ENCODE data around the gene TBATA. TPM values are rescaled to one million over a fixed set of nuclear protein-coding genes. Genes with fewer than 3 reads are reported as not detected.
"Not testable (repeated sequence)": the region's sequence is repeated elsewhere in the genome, so short reads cannot be mapped to it uniquely, and the experiment has no call there.

The TBATA gene
- total and polyA plus RNA-seq, 4 experiments from 2014 or later, result not detected

DNA sequence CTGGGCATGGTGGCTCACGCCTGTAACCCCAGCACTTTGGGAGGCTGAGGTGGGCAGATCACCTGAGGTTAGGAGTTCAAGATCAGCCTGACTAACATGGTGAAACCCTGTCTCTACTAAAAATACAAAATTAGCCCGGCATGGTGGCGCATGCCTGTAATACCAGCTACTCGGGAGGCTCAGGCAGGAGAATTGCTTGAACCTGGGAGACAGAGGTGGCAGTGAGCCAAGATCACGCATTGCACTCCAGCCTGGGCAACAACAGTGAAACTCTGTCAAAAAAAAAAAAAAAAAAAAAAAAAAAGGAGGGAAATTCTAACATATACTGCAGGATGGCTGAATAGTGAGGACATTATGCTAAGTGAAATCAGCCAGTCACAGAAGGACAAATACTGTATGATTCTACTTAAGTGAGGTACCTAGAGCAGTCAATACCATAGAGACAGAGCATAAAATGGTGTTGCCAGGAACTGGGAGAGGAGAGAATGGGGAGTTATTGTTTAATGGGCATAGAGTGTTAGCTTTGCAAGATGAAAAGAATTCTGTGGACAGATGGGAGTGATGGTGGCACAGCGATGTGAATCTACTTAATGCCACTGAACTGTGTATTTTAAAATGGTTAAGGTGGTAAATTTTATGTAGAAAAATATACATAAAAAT is 17.0 kb downstream of the TBATA start:
- H3K4me3 ChIP-seq (ENCODE audit: low read length in 2 of 2); H3K4me1 Mint-ChIP-seq; intact Hi-C loops (cut with micrococcal nuclease); H3K27ac Mint-ChIP-seq; H3K36me3 ChIP-seq (ENCODE audit: insufficient read depth, low read length); H3K9me3 ChIP-seq (ENCODE audit: control insufficient read depth in 1 of 2, low read length in 2 of 2); H3K36me3 Mint-ChIP-seq; H3K27me3 Mint-ChIP-seq; H3K9me3 Mint-ChIP-seq; H3K27me3 ChIP-seq (ENCODE audit: insufficient read depth, low read length); CTCF ChIA-PET (ENCODE audit: partially characterized antibody); POLR2A ChIA-PET (ENCODE audit: partially characterized antibody); H3K4me1 ChIP-seq (ENCODE audit: insufficient read depth, low read length); H3K4me3 Mint-ChIP-seq; H3K27ac ChIP-seq (ENCODE audit: low read depth, low read length); DNase-seq: not testable (repeated sequence)

DNA sequence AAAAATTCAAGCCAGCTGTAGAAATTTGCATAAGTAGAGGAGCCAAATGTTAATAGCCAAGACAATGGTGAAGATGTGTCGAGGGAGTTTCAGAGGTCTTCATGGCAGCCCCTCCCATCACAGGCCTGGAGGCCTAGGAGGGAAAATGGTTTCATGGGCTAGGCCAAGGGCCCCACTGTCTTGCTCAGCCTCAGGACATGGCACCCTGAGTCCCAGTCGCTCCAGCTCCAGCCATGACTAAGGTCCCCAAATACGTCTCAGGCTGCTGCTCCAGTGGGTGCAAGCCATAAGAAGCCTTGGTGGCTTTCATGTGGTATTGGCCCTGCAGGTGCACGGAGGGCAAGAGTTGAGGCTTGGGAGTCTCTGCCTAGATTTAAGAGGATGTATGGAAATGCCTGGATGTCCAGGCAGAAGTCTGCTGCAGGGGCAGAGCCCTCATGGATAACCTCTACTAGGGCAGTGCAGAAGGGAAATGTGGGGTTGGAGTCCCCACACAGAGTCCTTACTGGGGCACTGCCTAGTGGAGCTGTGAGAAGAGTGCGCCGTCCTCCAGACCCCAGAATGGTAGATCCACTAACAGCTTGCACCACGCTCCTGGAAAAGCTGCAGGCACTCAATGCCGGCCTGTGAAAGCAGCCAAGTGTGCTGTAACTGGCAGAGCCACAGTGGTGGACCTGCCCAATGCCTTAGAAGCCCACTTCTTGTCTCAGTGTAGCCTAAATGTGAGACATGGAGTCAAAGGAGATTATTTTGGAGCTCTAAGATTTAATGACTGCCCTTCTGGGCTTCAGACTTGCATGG is 19.2 kb downstream of the TBATA start:
- DNase-seq, result no peak
- no peaks in the 10 kb centered on the region for H3K9me3 ChIP-seq (ENCODE audit: control insufficient read depth in 1 of 2, low read length in 2 of 2)
- CTCF ChIA-PET (ENCODE audit: partially characterized antibody), result interaction anchor here (0.8 kb wide), 1 partner anchor 216 kb away, joined by 3 read pairs; no protein-coding TSS in a partner anchor

DNA sequence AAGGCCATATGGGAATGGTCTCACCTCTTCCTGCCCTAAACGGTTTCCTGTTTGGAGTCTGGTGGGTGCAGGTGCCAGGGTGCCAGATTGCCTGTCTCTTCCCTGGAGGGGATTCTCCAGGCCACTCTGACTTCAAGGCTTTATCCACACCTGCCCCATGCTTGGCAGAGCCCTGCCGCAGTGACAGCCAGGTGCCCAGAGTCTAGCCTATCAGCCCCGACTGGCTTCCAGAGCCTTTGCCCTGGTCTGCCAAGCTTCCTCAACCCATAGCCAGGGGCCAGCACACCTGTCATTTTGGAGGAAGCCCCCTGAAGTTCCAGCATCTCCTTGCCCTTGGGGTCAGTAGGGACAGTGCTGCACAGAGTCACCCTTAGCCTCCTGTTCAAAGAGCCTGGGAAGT is 21.6 kb downstream of the TBATA start:
- Histone ChIP-seq H3K4me1 (ENCODE audit: insufficient read depth, low read length) (no peaks in the 10 kb centered on the region), H3K27ac (ENCODE audit: low read depth, low read length) (no peak overlapping the region), H3K27me3 (ENCODE audit: insufficient read depth, low read length) (no peaks in the 10 kb centered on the region), H3K36me3 (ENCODE audit: insufficient read depth, low read length) (no peaks in the 10 kb centered on the region), H3K9me3 (ENCODE audit: control insufficient read depth in 1 of 2, low read length in 2 of 2) (no peaks in the 10 kb centered on the region), H3K4me3 (ENCODE audit: low read length in 2 of 2) (no peak overlapping the region)
- ChIA-PET CTCF (ENCODE audit: partially characterized antibody) (interaction anchor here (11.8 kb wide), 1 partner anchor 212 kb away, joined by 162 read pairs; no protein-coding TSS in a partner anchor), POLR2A (ENCODE audit: partially characterized antibody) (no interaction called here)
- H3K27ac Mint-ChIP-seq, result no peak overlapping the region
- H3K27me3 Mint-ChIP-seq, result peaks cover 0 to 4% of the 10 kb centered on the region in 2 donors
- H3K4me3 Mint-ChIP-seq, result no peak overlapping the region
- no peaks in the 10 kb centered on the region for H3K36me3 Mint-ChIP-seq
- intact Hi-C loops (cut with micrococcal nuclease), result no loop called here
- no peak for DNase-seq
- H3K9me3 Mint-ChIP-seq, result peaks cover 0 to 9% (median 4%) of the 10 kb centered on the region in 8 donors
- H3K4me1 Mint-ChIP-seq, result peaks cover 0 to 2% (median under 1%) of the 10 kb centered on the region in 4 donors

More for the DNA sequence above, 19.2 kb downstream of the TBATA start:
- Mint-ChIP-seq H3K4me3 (no peak overlapping the region), H3K4me1 (no peaks in the 10 kb centered on the region), H3K9me3 (peaks cover 0 to 9% (median 4%) of the 10 kb centered on the region in 8 donors), H3K27me3 (peaks cover 0 to 4% of the 10 kb centered on the region in 2 donors), H3K36me3 (no peaks in the 10 kb centered on the region), H3K27ac (no peak overlapping the region)
- no peaks in the 10 kb centered on the region for H3K27me3 ChIP-seq (ENCODE audit: insufficient read depth, low read length)
- intact Hi-C loops (cut with micrococcal nuclease), result no loop called here
- POLR2A ChIA-PET (ENCODE audit: partially characterized antibody), result no interaction called here
- H3K36me3 ChIP-seq (ENCODE audit: insufficient read depth, low read length), result no peaks in the 10 kb centered on the region
- no peak overlapping the region for H3K27ac ChIP-seq (ENCODE audit: low read depth, low read length)
- H3K4me3 ChIP-seq (ENCODE audit: low read length in 2 of 2), result no peak overlapping the region
- no peaks in the 10 kb centered on the region for H3K4me1 ChIP-seq (ENCODE audit: insufficient read depth, low read length)

DNA sequence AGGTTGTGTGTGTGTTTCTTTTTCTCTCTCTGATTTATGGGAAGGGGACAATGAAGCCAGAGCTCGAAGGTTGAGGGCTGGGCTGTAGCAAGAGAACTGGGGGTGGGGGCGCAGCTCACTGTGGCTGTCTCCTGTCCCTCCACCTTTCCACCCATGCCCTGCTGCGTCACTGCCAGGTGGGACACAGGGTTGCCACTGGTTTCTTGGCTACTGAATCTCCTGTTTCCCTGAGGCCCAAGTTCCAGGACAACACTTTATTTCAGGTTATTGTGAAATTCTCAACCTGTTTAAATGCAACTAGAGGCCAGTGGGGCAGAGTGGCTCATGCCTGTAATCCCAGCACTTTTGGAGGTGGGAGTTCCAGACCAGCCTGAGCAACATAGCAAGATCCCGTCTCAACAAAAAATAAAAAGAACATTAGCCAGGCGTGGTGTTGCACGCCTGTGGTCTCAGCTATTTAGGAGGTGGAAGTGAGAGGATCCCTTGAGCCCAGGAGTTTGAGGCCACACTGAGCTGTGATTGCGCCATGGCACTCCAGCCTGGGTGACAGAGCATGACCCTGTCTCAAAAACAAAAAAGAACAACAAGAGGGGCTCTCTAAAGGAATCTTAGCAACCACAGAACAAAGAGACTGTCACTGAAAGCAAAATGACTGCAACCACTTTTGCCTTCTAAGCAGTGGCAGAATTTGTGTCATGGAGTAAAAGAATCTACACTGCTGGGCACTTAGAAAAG is 22.6 kb downstream of the TBATA start:
- H3K4me1 Mint-ChIP-seq, result peaks cover 0 to 2% (median under 1%) of the 10 kb centered on the region in 4 donors

DNA sequence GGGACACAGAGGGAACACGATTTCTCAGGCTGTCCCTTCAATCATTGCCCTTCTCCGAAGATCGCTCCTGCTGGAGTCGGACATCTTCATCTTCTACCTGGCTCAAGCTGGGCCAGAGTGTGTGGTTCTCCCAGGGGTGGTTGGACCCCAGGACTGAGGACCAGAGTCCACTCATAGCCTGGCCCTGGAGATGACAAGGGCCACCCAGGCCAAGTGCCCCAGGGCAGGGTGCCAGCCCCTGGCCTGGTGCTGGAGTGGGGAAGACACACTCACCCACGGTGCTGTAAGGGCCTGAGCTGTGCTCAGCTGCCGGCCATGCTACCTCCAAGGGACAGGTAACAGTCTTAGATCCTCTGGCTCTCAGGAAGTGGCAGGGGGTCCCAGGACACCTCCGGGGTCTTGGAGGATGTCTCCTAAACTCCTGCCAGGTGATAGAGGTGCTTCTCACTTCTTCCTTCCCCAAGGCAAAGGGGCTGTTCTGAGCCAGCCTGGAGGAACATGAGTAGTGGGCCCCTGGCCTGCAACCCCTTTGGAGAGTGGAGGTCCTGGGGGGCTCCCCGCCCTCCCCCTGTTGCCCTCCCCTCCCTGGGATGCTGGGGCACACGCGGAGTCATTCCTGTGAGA is 23.3 kb downstream of the TBATA start:
- H3K4me3 ChIP-seq (ENCODE audit: low read length in 2 of 2), result no peak overlapping the region
- H3K27me3 Mint-ChIP-seq, result peaks cover 0 to 3% of the 10 kb centered on the region in 2 donors
- H3K27ac ChIP-seq (ENCODE audit: low read depth, low read length), result no peak overlapping the region
- H3K9me3 Mint-ChIP-seq, result peaks cover 0 to 9% (median 4%) of the 10 kb centered on the region in 8 donors
- intact Hi-C loops (cut with micrococcal nuclease), result no loop called here
- H3K4me1 ChIP-seq (ENCODE audit: insufficient read depth, low read length), result no peaks in the 10 kb centered on the region
- no peak overlapping the region for H3K27ac Mint-ChIP-seq
- H3K36me3 Mint-ChIP-seq, result no peaks in the 10 kb centered on the region
- ChIA-PET POLR2A (ENCODE audit: partially characterized antibody) (no interaction called here), CTCF (ENCODE audit: partially characterized antibody) (interaction anchor here (1.0 to 11.8 kb wide), 3 partner anchors 203 to 301 kb away, joined by 3 to 162 read pairs (median 8); no protein-coding TSS in a partner anchor)
- H3K36me3 ChIP-seq (ENCODE audit: insufficient read depth, low read length), result no peaks in the 10 kb centered on the region
- no peak overlapping the region for H3K4me3 Mint-ChIP-seq
- H3K4me1 Mint-ChIP-seq, result peaks cover 0 to 2% (median under 1%) of the 10 kb centered on the region in 4 donors
- no peak for DNase-seq
- no peaks in the 10 kb centered on the region for H3K27me3 ChIP-seq (ENCODE audit: insufficient read depth, low read length)
- H3K9me3 ChIP-seq (ENCODE audit: control insufficient read depth in 1 of 2, low read length in 2 of 2), result no peaks in the 10 kb centered on the region

More for the DNA sequence above, 22.6 kb downstream of the TBATA start:
- peaks cover 0 to 9% (median 4%) of the 10 kb centered on the region in 8 donors for H3K9me3 Mint-ChIP-seq
- H3K27me3 ChIP-seq (ENCODE audit: insufficient read depth, low read length), result no peaks in the 10 kb centered on the region
- no peak for DNase-seq
- H3K36me3 Mint-ChIP-seq, result no peaks in the 10 kb centered on the region
- H3K4me1 ChIP-seq (ENCODE audit: insufficient read depth, low read length), result no peaks in the 10 kb centered on the region
- intact Hi-C loops (cut with micrococcal nuclease), result no loop called here
- no peaks in the 10 kb centered on the region for H3K9me3 ChIP-seq (ENCODE audit: control insufficient read depth in 1 of 2, low read length in 2 of 2)
- no peak overlapping the region for H3K4me3 ChIP-seq (ENCODE audit: low read length in 2 of 2)
- H3K27ac ChIP-seq (ENCODE audit: low read depth, low read length), result no peak overlapping the region
- ChIA-PET POLR2A (ENCODE audit: partially characterized antibody) (no interaction called here), CTCF (ENCODE audit: partially characterized antibody) (interaction anchor here (1.0 to 11.8 kb wide), 2 partner anchors 211 to 301 kb away, joined by 3 to 162 read pairs; no protein-coding TSS in a partner anchor)
- no peak overlapping the region for H3K27ac Mint-ChIP-seq
- H3K36me3 ChIP-seq (ENCODE audit: insufficient read depth, low read length), result no peaks in the 10 kb centered on the region
- peaks cover 0 to 4% of the 10 kb centered on the region in 2 donors for H3K27me3 Mint-ChIP-seq
- H3K4me3 Mint-ChIP-seq, result no peak overlapping the region

DNA sequence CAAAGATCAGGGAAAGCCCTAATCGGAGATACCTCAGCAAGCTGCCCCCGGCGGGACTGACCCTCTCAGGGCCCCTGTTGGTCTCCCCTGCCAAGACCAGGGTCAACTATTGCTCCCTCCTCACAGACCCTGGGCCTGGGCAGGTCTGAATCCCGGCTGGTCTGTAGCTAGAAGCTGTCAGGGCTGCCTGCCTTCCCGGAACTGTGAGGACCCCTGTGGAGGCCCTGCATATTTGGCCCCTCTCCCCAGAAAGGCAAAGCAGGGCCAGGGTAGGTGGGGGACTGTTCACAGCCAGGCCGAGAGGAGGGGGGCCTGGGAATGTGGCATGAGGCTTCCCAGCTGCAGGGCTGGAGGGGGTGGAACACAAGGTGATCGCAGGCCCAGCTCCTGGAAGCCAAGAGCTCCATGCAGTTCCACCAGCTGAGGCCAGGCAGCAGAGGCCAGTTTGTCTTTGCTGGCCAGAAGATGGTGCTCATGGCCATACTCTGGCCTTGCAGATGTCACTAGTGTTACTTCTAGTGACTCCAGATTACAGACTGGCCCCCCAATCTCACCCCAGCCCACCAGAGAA is 24.1 kb downstream of the TBATA start:
- H3K36me3 Mint-ChIP-seq, result no peaks in the 10 kb centered on the region
- Histone ChIP-seq H3K4me1 (ENCODE audit: insufficient read depth, low read length) (no peaks in the 10 kb centered on the region), H3K9me3 (ENCODE audit: control insufficient read depth in 1 of 2, low read length in 2 of 2) (no peaks in the 10 kb centered on the region), H3K4me3 (ENCODE audit: low read length in 2 of 2) (no peak overlapping the region), H3K27ac (ENCODE audit: low read depth, low read length) (no peak overlapping the region), H3K36me3 (ENCODE audit: insufficient read depth, low read length) (no peaks in the 10 kb centered on the region), H3K27me3 (ENCODE audit: insufficient read depth, low read length) (no peaks in the 10 kb centered on the region)
- H3K27ac Mint-ChIP-seq, result peak overlapping the region in 2 of 7 donors; percentile 12 to 43
- no peaks in the 10 kb centered on the region for H3K27me3 Mint-ChIP-seq
- H3K9me3 Mint-ChIP-seq, result peaks cover 0 to 9% (median 2%) of the 10 kb centered on the region in 8 donors
- intact Hi-C loops (cut with micrococcal nuclease), result no loop called here
- H3K4me1 Mint-ChIP-seq, result peaks cover 0 to 2% (median under 1%) of the 10 kb centered on the region in 4 donors
- ChIA-PET CTCF (ENCODE audit: partially characterized antibody) (interaction anchor here (0.8 to 11.8 kb wide), 4 partner anchors 9 to 300 kb away, joined by 4 to 162 read pairs (median 18); no protein-coding TSS in a partner anchor), POLR2A (ENCODE audit: partially characterized antibody) (no interaction called here)
- H3K4me3 Mint-ChIP-seq, result no peak overlapping the region
- no peak for DNase-seq
